EL (cell line): ENCODE measurements around the gene MYL10.

ENCODE experiments used
- DNase-seq: peaks from one replicate; pipeline ENCODE4 v3.0.0-alpha.2; 2016

Gene MYL10

GRCh38 chr7:101595246-101595645 lies 33.9 kb downstream of the MYL10 start:
- no peak for DNase-seq

- no peak for DNase-seq
Observed at GRCh38 chr7:101594790-101595189, 34.3 kb downstream of the MYL10 start.

GRCh38 chr7:101593556-101593955 lies 35.5 kb downstream of the MYL10 start:
- no peak for DNase-seq

GRCh38 chr7:101591504-101591903 lies 37.6 kb downstream of the MYL10 start:
- DNase-seq = no peak

- DNase-seq = no peak
Observed at GRCh38 chr7:101590663-101591435, 38.2 kb downstream of the MYL10 start.

GRCh38 chr7:101589976-101590662 lies 39.0 kb downstream of the MYL10 start:
- DNase-seq = no peak

GRCh38 chr7:101589052-101589451 lies 40.0 kb downstream of the MYL10 start:
- no peak for DNase-seq

- no peak for DNase-seq
Observed at GRCh38 chr7:101588131-101588935, 40.8 kb downstream of the MYL10 start.

GRCh38 chr7:101586906-101587677 lies 42.0 kb downstream of the MYL10 start:
- DNase-seq = no peak

GRCh38 chr7:101586078-101586905 lies 42.8 kb downstream of the MYL10 start:
- DNase-seq = no peak

GRCh38 chr7:101582971-101583370 lies 46.1 kb downstream of the MYL10 start:
- no peak for DNase-seq

GRCh38 chr7:101581891-101582290 lies 47.2 kb downstream of the MYL10 start:
- no peak for DNase-seq

- DNase-seq = no peak
Observed at GRCh38 chr7:101580596-101580995, 48.5 kb downstream of the MYL10 start.

- no peak for DNase-seq
Observed at GRCh38 chr7:101578552-101578951, 50.5 kb downstream of the MYL10 start.

- DNase-seq = peak; percentile 27
Observed at GRCh38 chr7:101576998-101577397, 52.1 kb downstream of the MYL10 start.

- DNase-seq = no peak
Observed at GRCh38 chr7:101575721-101576120, 53.4 kb downstream of the MYL10 start.

GRCh38 chr7:101575168-101575567 lies 53.9 kb downstream of the MYL10 start:
- DNase-seq = no peak

- DNase-seq = no peak
Observed at GRCh38 chr7:101572156-101572555, 56.9 kb downstream of the MYL10 start.

GRCh38 chr7:101567230-101567629 lies 61.9 kb downstream of the MYL10 start:
- no peak for DNase-seq

GRCh38 chr7:101565601-101566209 lies 63.4 kb downstream of the MYL10 start:
- no peak for DNase-seq

GRCh38 chr7:101564778-101565211 lies 64.3 kb downstream of the MYL10 start:
- DNase-seq = peak; percentile 43
